H9 (cell line): ENCODE results near the gene ELANE. TPM values are rescaled to one million over a fixed set of nuclear protein-coding genes. Genes with fewer than 3 reads are reported as not detected.

ENCODE experiments used
- DNase-seq: peaks from one replicate; pipeline ENCODE4 v3.0.0-alpha.2; 2017
- H2AFZ ChIP-seq: one replicate; pipeline ENCODE4 v1.6.1; 2013; ENCODE audit warnings: mild to moderate bottlenecking, low read length, control low read depth, moderate library complexity
- H2AK5ac ChIP-seq: 2 replicates; pipeline ENCODE4 v1.6.1; 2013; ENCODE audit warnings: low read length, control low read depth, mixed read lengths; ENCODE audit not compliant: insufficient read length
- H2BK120ac ChIP-seq: one replicate; pipeline ENCODE4 v1.6.1; 2013; ENCODE audit warnings: low read depth, mild to moderate bottlenecking, low read length, control low read depth, inconsistent platforms; ENCODE audit not compliant: poor library complexity, severe bottlenecking
- H2BK12ac ChIP-seq: 2 replicates; pipeline ENCODE4 v1.6.1; 2013; ENCODE audit warnings: low read length, control low read depth, mixed read lengths, low read depth; ENCODE audit not compliant: insufficient read length
- H2BK15ac ChIP-seq: 2 replicates; pipeline ENCODE4 v1.6.1; 2013; ENCODE audit warnings: low read depth, low read length, control low read depth
- H2BK20ac ChIP-seq: one replicate; pipeline ENCODE4 v1.6.1; 2013; ENCODE audit warnings: low read depth, mild to moderate bottlenecking, low read length, control low read depth, inconsistent platforms; ENCODE audit not compliant: poor library complexity, severe bottlenecking
- H2BK5ac ChIP-seq: 2 replicates; pipeline ENCODE4 v1.6.1; 2013; ENCODE audit warnings: low read length, control low read depth, mixed read lengths; ENCODE audit not compliant: insufficient read length
- H3K14ac ChIP-seq: 2 replicates; pipeline ENCODE4 v1.6.1; 2013; ENCODE audit warnings: low read length, control low read depth; ENCODE audit not compliant: insufficient read depth
- H3K18ac ChIP-seq: 2 replicates; pipeline ENCODE4 v1.6.1; 2013; ENCODE audit warnings: low read depth, mild to moderate bottlenecking, mixed read lengths, low read length, control low read depth; ENCODE audit not compliant: insufficient read length
- H3K23ac ChIP-seq: 2 replicates; pipeline ENCODE4 v1.6.1; 2013; ENCODE audit warnings: low read length, control low read depth, mixed read lengths, low read depth; ENCODE audit not compliant: insufficient read length
- H3K23me2 ChIP-seq: 2 replicates; pipeline ENCODE4 v1.6.1; 2013; ENCODE audit warnings: low read depth, mild to moderate bottlenecking, mixed read lengths, low read length, control low read depth; ENCODE audit not compliant: insufficient read length, poor library complexity, severe bottlenecking
- H3K27ac ChIP-seq: 2 replicates; pipeline ENCODE4 v1.5.1; 2013; ENCODE audit warnings: low read length, control low read depth, mixed read lengths, low read depth; ENCODE audit not compliant: insufficient read length
- H3K27me3 ChIP-seq: 2 replicates; pipeline ENCODE4 v1.6.1; 2013; ENCODE audit warnings: low read length, control low read depth, inconsistent platforms; ENCODE audit not compliant: insufficient read depth
- H3K4ac ChIP-seq: 2 replicates; pipeline ENCODE4 v1.6.1; 2013; ENCODE audit warnings: low read depth, mild to moderate bottlenecking, control low read depth, inconsistent platforms, low read length, moderate library complexity
- H3K4me1 ChIP-seq: 2 replicates; pipeline ENCODE4 v1.6.1; 2013; ENCODE audit warnings: low read length, control low read depth, inconsistent platforms; ENCODE audit not compliant: insufficient read depth
- H3K4me2 ChIP-seq: 2 replicates; pipeline ENCODE4 v1.6.1; 2013; ENCODE audit warnings: low read length, control low read depth, mixed read lengths; ENCODE audit not compliant: insufficient read length, insufficient read depth
- H3K56ac ChIP-seq: 2 replicates; pipeline ENCODE4 v1.6.1; 2013; ENCODE audit warnings: low read depth, mild to moderate bottlenecking, mixed read lengths, low read length, control low read depth; ENCODE audit not compliant: insufficient read length
- H3K79me1 ChIP-seq: 2 replicates; pipeline ENCODE4 v1.6.1; 2013; ENCODE audit warnings: low read depth, mild to moderate bottlenecking, moderate library complexity, low read length, control low read depth, inconsistent platforms; ENCODE audit not compliant: insufficient read depth, poor library complexity, severe bottlenecking
- H3K79me2 ChIP-seq: 2 replicates; pipeline ENCODE4 v1.6.1; 2013; ENCODE audit warnings: low read length, control low read depth, inconsistent platforms; ENCODE audit not compliant: insufficient read depth
- H3K9ac ChIP-seq: 2 replicates; pipeline ENCODE4 v1.6.1; 2013; ENCODE audit warnings: low read length, control low read depth, mixed read lengths; ENCODE audit not compliant: insufficient read length; ENCODE audit errors: extremely low read depth
- H3K9me3 ChIP-seq: one replicate; pipeline ENCODE4 v1.6.1; 2013; ENCODE audit warnings: low read depth, low read length, inconsistent platforms; ENCODE audit not compliant: control insufficient read depth
- H3T11ph ChIP-seq: one replicate; pipeline ENCODE4 v1.6.1; 2013; ENCODE audit warnings: mild to moderate bottlenecking, low read length, control low read depth, inconsistent platforms
- H4K20me1 ChIP-seq: one replicate; pipeline ENCODE4 v1.6.1; 2013; ENCODE audit not compliant: control insufficient read depth, insufficient read length, insufficient read depth
- H4K5ac ChIP-seq: 2 replicates; pipeline ENCODE4 v1.6.1; 2013; ENCODE audit warnings: low read depth, mild to moderate bottlenecking, mixed read lengths, low read length, control low read depth; ENCODE audit not compliant: insufficient read length
- H4K8ac ChIP-seq: replicated peaks from 2 replicates; pipeline ENCODE4 v1.6.1; 2013; ENCODE audit warnings: low read length, control low read depth, mixed read lengths, low read depth; ENCODE audit not compliant: insufficient read length
- H4K91ac ChIP-seq: 2 replicates; pipeline ENCODE4 v1.6.1; 2013; ENCODE audit warnings: low read depth, mild to moderate bottlenecking, moderate library complexity, mixed read lengths, low read length, control low read depth; ENCODE audit not compliant: insufficient read length
- H3K27ac Mint-ChIP-seq, 3 experiments: 2 replicates in 2 of 3; 3 replicates in 1 of 3; pipeline ENCODE4 v1.8.0; 2020 to 2021; ENCODE audit warnings: mixed read lengths in 3 of 3, mild to moderate bottlenecking in 1 of 3, moderate library complexity in 1 of 3
- H3K27me3 Mint-ChIP-seq: 2 replicates; pipeline ENCODE4 v1.8.0; 2021; ENCODE audit warnings: low read depth, mild to moderate bottlenecking, moderate library complexity, mixed read lengths
- H3K36me3 Mint-ChIP-seq, 3 experiments: 2 replicates in 2 of 3; 3 replicates in 1 of 3; pipeline ENCODE4 v1.8.0; 2020 to 2021; ENCODE audit warnings: low read depth in 3 of 3, mixed read lengths in 3 of 3; ENCODE audit not compliant: insufficient read depth in 1 of 3
- H3K4me1 Mint-ChIP-seq, 2 experiments: 2 replicates each; pipeline ENCODE4 v1.8.0; 2020; ENCODE audit warnings: mixed read lengths in 2 of 2
- H3K4me3 Mint-ChIP-seq, 2 experiments: 2 replicates in 1 of 2; 3 replicates in 1 of 2; pipeline ENCODE4 v1.8.0; 2020 to 2021; ENCODE audit warnings: mild to moderate bottlenecking in 2 of 2, mixed read lengths in 2 of 2, moderate library complexity in 1 of 2
- H3K9me3 Mint-ChIP-seq, 2 experiments: 2 replicates in 1 of 2; 3 replicates in 1 of 2; pipeline ENCODE4 v1.8.0; 2020; ENCODE audit warnings: mild to moderate bottlenecking in 2 of 2, mixed read lengths in 2 of 2, moderate library complexity in 1 of 2
- WGBS: extraction: QIAGEN DNeasy Blood & Tissue Kit; methylation state at CpG from one replicate; pipeline ENCODE4 v1.1.7; 2013; ENCODE audit warnings: missing lambda C conversion rate, low lambda C conversion rate, mixed read lengths; ENCODE audit not compliant: insufficient read length; ENCODE audit errors: extremely low coverage; 5-methylcytosine and 5-hydroxymethylcytosine counted together
- microRNA-seq: library from miRNA; unstranded; fragments of <30 nt; microRNA quantifications from one replicate; pipeline ENCODE4, GENCODE V29; 2020; ENCODE audit warnings: borderline microRNAs expressed
- total RNA-seq: library from RNA; stranded (reverse); gene quantifications from 2 replicates; pipeline ENCODE4 v1.2.1, GENCODE V29; 2021
- TF ChIP-seq, protein P1 (sequence below): fragments of 200-600 bp; sonication (generic); conservative IDR thresholded peaks from 3 replicates; pipeline ENCODE4 v1.8.0; 2021; ENCODE audit warnings: antibody characterized with exemption, mild to moderate bottlenecking

The ELANE gene
- total RNA-seq, 1 experiment from 2014 or later = not detected

DNA sequence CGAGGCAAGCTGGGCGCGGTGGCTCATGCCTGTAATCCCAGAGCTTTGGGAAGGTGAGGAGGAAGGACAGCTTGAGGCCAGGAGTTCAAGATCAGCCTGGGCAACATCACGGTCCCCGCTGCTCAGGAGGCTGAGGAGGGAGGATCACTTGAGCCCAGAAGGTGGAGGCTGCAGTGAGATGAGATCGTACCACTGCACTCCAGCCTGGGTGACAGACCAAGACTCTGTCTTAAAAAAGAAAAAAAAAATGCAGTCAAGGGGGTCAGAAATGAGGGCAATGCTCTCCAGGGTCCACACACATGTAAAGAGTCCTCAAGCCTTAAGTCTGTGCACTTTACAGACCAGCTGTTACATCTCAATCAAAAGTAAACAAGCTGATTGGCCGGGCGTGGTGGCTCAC lies 52.4 kb downstream of the ELANE start:
- WGBS = no CpG with 5 or more reads among the region's 8 CpGs

More for the DNA sequence above, 52.4 kb downstream of the ELANE start:
- H2AK5ac ChIP-seq = no peak overlapping the region
- H3K27me3 ChIP-seq = no peaks in the 10 kb centered on the region
- no peak overlapping the region for H3K4me2 ChIP-seq
- peak overlapping the region in 1 of 3 experiments; percentile 92; a peak in 2 of 7 replicates for H3K27ac Mint-ChIP-seq
- no peak overlapping the region for H2BK12ac ChIP-seq
- H2AFZ ChIP-seq = no peak overlapping the region
- H3K14ac ChIP-seq = no peak overlapping the region
- no peak overlapping the region for H2BK15ac ChIP-seq
- H4K20me1 ChIP-seq = no peaks in the 10 kb centered on the region
- no peaks in the 10 kb centered on the region for H3K9me3 Mint-ChIP-seq
- H3K18ac ChIP-seq = no peak overlapping the region
- no peaks in the 10 kb centered on the region for H3K9me3 ChIP-seq
- H3K79me1 ChIP-seq = peaks cover 13% of the 10 kb centered on the region
- no peak overlapping the region for H3K23ac ChIP-seq
- no peak for DNase-seq
- H2BK20ac ChIP-seq = no peak overlapping the region
- TF ChIP-seq, protein P1, sequence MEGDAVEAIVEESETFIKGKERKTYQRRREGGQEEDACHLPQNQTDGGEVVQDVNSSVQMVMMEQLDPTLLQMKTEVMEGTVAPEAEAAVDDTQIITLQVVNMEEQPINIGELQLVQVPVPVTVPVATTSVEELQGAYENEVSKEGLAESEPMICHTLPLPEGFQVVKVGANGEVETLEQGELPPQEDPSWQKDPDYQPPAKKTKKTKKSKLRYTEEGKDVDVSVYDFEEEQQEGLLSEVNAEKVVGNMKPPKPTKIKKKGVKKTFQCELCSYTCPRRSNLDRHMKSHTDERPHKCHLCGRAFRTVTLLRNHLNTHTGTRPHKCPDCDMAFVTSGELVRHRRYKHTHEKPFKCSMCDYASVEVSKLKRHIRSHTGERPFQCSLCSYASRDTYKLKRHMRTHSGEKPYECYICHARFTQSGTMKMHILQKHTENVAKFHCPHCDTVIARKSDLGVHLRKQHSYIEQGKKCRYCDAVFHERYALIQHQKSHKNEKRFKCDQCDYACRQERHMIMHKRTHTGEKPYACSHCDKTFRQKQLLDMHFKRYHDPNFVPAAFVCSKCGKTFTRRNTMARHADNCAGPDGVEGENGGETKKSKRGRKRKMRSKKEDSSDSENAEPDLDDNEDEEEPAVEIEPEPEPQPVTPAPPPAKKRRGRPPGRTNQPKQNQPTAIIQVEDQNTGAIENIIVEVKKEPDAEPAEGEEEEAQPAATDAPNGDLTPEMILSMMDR = no peak
- no peak overlapping the region for H4K91ac ChIP-seq
- H2BK5ac ChIP-seq = no peak overlapping the region
- peaks cover 0 to 35% of the 10 kb centered on the region in 2 experiments; a peak in 2 of 4 replicates for H3K4me1 Mint-ChIP-seq
- no peaks in the 10 kb centered on the region; the same call in 1 of the 2 replicates for H3K4me1 ChIP-seq
- H3K4ac ChIP-seq = no peak overlapping the region
- no peak overlapping the region for H3K56ac ChIP-seq
- H3K23me2 ChIP-seq = no peaks in the 10 kb centered on the region
- no peak overlapping the region for H2BK120ac ChIP-seq
- 0 out of 5 replicates have a peak overlapping the region, but pooled peaks of 1 of the 2 experiments have one; percentile 19 for H3K4me3 Mint-ChIP-seq
- H3K27ac ChIP-seq = no peak overlapping the region
- no peak overlapping the region for H3K9ac ChIP-seq
- H3T11ph ChIP-seq = no peak overlapping the region
- peaks cover 0 to 7% (median 7%) of the 10 kb centered on the region in 3 experiments; a peak in 4 of 7 replicates for H3K36me3 Mint-ChIP-seq
- no peaks in the 10 kb centered on the region; the same call in 1 of the 2 replicates for H3K27me3 Mint-ChIP-seq
- H4K5ac ChIP-seq = no peak overlapping the region
- no peak overlapping the region for H4K8ac ChIP-seq
- peaks cover 8% of the 10 kb centered on the region; the same call in 1 of the 2 replicates for H3K79me2 ChIP-seq

Small RNA genes lying within 50 kb of the gene (microRNA-seq; reads per million reads assigned to microRNA genes)
- gene MIR3187 (9.3 reads per million, percentile 46 among the genes with 10 or more reads in this experiment), gene MIR4745 (9.5 reads per million, percentile 47 among the genes with 10 or more reads in this experiment)

Other genes starting within 250 kb of the ELANE start
- gene POLRMT, start 218.8 kb upstream of the ELANE start, total RNA-seq = 101 and 104 TPM in 2 replicates
- gene FGF22, start 212.4 kb upstream of the ELANE start, total RNA-seq = 0.72 and 0.99 TPM in 2 replicates
- gene RNF126, start 189.1 kb upstream of the ELANE start, total RNA-seq = 78.0 and 81.9 TPM in 2 replicates
- gene FSTL3, start 175.9 kb upstream of the ELANE start, total RNA-seq = 6.8 and 9.1 TPM in 2 replicates
- gene PRSS57, start 156.9 kb upstream of the ELANE start, total RNA-seq = 0.22 TPM in 1 of 2 replicates, not detected in the other
- gene PALM, start 143.4 kb upstream of the ELANE start, total RNA-seq = 18.5 and 23.6 TPM in 2 replicates
- 0.44 and 0.83 TPM in 2 replicates for gene MISP, start 101.2 kb upstream of the ELANE start, total RNA-seq
- 712 and 748 TPM in 2 replicates for gene PTBP1, start 54.9 kb upstream of the ELANE start, total RNA-seq
- 57.9 and 61.2 TPM in 2 replicates for gene PLPPR3, start 30.3 kb upstream of the ELANE start, total RNA-seq
- 0.77 and 1.6 TPM in 2 replicates for gene AZU1, start 24.5 kb upstream of the ELANE start, total RNA-seq
- gene PRTN3, start 11.3 kb upstream of the ELANE start, total RNA-seq = 0.31 TPM in 1 of 2 replicates, not detected in the other
- 1.9 and 2.8 TPM in 2 replicates for gene CFD, start 7.4 kb downstream of the ELANE start, total RNA-seq
- 83.1 and 84.1 TPM in 2 replicates for gene MED16, start 40.9 kb downstream of the ELANE start, total RNA-seq
- not detected in 2 replicates for gene RNU6-9, start 41.2 kb downstream of the ELANE start, total RNA-seq
- 66.2 and 66.4 TPM in 2 replicates for gene R3HDM4, start 60.9 kb downstream of the ELANE start, total RNA-seq
- 3.3 and 5.9 TPM in 2 replicates for gene KISS1R, start 65.0 kb downstream of the ELANE start, total RNA-seq
- 98.3 and 104 TPM in 2 replicates for gene ARID3A, start 73.7 kb downstream of the ELANE start, total RNA-seq
- 94.7 and 101 TPM in 2 replicates for gene WDR18, start 132.0 kb downstream of the ELANE start, total RNA-seq
- 1.0 and 1.4 TPM in 2 replicates for gene GRIN3B, start 148.1 kb downstream of the ELANE start, total RNA-seq
- gene TMEM259, start 168.8 kb downstream of the ELANE start, total RNA-seq = 169 and 171 TPM in 2 replicates
- gene RNU6-2, start 169.2 kb downstream of the ELANE start, total RNA-seq = not detected in 2 replicates
- 524 and 529 TPM in 2 replicates for gene CNN2, start 174.3 kb downstream of the ELANE start, total RNA-seq
- gene ABCA7, start 187.8 kb downstream of the ELANE start, total RNA-seq = 28.3 and 34.6 TPM in 2 replicates
- gene ARHGAP45, start 214.9 kb downstream of the ELANE start, total RNA-seq = 35.0 and 39.8 TPM in 2 replicates
- gene POLR2E, start 243.1 kb downstream of the ELANE start, total RNA-seq = 261 and 272 TPM in 2 replicates